Motor neuron (in vitro differentiated cells): Measurements from ENCODE around the gene RBL1. TPM values are rescaled to one million over a fixed set of nuclear protein-coding genes. Genes with fewer than 3 reads are reported as not detected.
"Not testable (repeated sequence)": the region's sequence is repeated elsewhere in the genome, so short reads cannot be mapped to it uniquely, and the experiment has no call there.

Source experiments
- ATAC-seq, 8 experiments: fragments of 200-7000 bp; cut with Tn5 transposase; replicated peaks in 6 of 8; 2 replicates each; pipeline ENCODE4 v1.8.0; 2021; ENCODE audit warnings: mild to moderate bottlenecking in 8 of 8, moderate library complexity in 8 of 8
- H3K27ac ChIP-seq, 2 donors: fragments of 250-450 bp; sonication (Bioruptor Pico); 2 replicates each; pipeline ENCODE4 v1.9.0; 2021; ENCODE audit warnings: antibody characterized with exemption in 2 of 2, mild to moderate bottlenecking in 2 of 2, moderate library complexity in 1 of 2
- H3K4me1 ChIP-seq, 2 donors: fragments of 250-450 bp; sonication (Bioruptor Pico); replicated peaks in 1 of 2; 2 replicates each; pipeline ENCODE4 v1.6.1; 2021; ENCODE audit warnings: antibody characterized with exemption in 2 of 2, mild to moderate bottlenecking in 2 of 2, moderate library complexity in 1 of 2
- H3K4me3 ChIP-seq, 5 donors: fragments of 250-450 bp; sonication (Bioruptor Pico); 2 replicates each; pipeline ENCODE4 v1.9.0; 2021; ENCODE audit warnings: antibody characterized with exemption in 5 of 5, mild to moderate bottlenecking in 5 of 5, moderate library complexity in 4 of 5
- WGBS, 10 experiments: fragments of 450-650 bp; shearing (Covaris generic); methylation state at CpG; one replicate each; pipeline ENCODE4 v1.0.0; 2022; 5-methylcytosine and 5-hydroxymethylcytosine counted together
- in situ Hi-C, 9 experiments: fragments of 400-800 bp; cut with MboI; loops; one replicate each; pipeline ENCODE4 v1.15.0; 2021; ENCODE audit warnings: low sequenced_read_pairs in 9 of 9, low pct_unique_long_range_greater_than_20kb in 2 of 9; ENCODE audit not compliant: unreplicated experiment in 9 of 9
- total RNA-seq, 8 experiments: library from RNA; unstranded; fragments of 300-600 nt; gene quantifications; 2 replicates each; pipeline versions ENCODE4 v1.2.3 to v1.2.4, GENCODE V29; 2022

Gene RBL1
- total RNA-seq, 8 experiments from 2014 or later, result 1.1 to 11.4 (median 5.0) TPM

DNA sequence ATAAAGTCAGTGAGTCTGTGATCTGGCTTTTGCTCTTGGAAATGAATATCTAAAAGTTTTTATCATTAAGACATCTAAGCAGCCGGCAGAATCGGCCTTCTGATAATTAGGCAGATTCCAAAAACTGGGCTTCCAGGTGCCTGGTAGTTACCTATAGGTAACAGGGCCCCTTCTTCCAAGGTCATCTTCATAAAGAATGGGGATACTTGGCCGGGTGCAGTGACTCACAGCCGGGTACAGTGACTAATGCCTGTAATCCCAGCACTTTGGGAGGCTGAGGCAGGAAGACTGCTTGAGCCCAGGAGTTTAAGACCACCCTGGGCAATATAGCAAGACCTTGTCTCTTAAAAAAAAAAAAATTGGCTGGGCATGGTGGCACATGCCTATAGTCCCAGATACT is 12.9 kb upstream of the RBL1 start:
- Histone ChIP-seq H3K27ac (no peak overlapping the region), H3K4me3 (no peak overlapping the region), H3K4me1 (no peaks in the 10 kb centered on the region)
- 80 to 100% (median 91%) methylated on average over 1 to 4 of the region's 4 CpGs; no CpG with 5 or more reads in 1 of the 10 experiments for WGBS, 10 experiments
- in situ Hi-C loops, result no loop called here
- ATAC-seq, result no peak

DNA sequence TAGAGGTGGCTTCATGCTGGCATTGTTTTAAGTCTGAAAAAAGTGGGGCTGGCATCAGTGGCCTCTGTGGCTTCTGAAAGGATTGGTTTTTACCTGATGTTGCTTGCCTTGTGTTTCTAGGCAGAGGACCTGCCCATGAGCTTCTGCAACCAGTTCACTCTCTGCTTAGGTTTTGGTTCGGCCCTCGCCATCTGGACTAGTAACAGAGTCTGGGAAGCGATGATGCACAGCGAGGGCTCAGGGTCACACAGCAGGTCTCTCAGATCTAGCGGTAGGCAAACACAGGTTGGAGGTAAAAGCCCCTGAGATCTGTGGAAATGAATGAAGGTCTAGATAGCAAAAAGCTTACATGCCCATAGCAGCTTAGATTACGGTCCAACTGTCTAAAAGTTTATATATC is 6.8 kb upstream of the RBL1 start:
- no peak for ATAC-seq
- Histone ChIP-seq H3K4me1 (no peaks in the 10 kb centered on the region), H3K27ac (no peak overlapping the region), H3K4me3 (no peak overlapping the region)
- 50 to 100% (median 97%) methylated on average over 1 to 6 of the region's 6 CpGs; no CpG with 5 or more reads in 2 of the 10 experiments for WGBS, 10 experiments
- in situ Hi-C loops, result no loop called here

DNA sequence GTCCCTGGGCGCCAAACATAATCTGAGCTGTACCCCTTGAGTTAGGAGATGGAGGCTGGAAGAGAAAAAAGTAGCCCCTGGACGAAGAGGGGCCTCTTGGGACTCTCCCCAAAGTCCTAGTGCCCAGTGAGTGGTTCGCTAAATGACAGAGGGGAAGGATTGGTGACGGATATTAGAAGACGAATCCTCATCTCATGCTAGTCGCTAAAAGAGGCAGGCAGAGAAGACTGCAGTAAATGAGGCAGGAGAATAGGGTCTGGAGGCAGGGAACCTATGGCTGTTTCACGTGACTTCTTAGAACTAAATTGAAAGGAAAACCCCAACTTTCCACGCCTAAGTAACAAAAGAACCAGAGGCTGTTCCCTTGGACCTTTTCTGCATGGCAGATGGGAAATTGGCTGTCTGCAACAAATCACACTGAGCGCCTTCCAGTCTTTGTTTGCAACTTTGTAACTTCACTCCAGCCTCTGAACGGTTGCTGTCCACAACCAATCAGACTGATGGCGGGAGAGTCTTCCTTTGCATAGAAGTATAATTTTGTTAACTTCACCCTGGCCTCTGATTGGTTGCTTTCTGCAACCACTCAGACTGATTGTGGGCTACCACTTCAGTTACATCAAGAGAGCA is 731 bp upstream of the RBL1 start:
- Histone ChIP-seq H3K4me3 (peak overlapping the region; percentile 81 to 90 (median 86)), H3K4me1 (peaks cover 9% of the 10 kb centered on the region in 2 donors), H3K27ac (peak overlapping the region; percentile 97 to 99)
- 20 to 80% (median 44%) methylated on average over 1 to 7 of the region's 11 CpGs; no CpG with 5 or more reads in 2 of the 10 experiments for WGBS, 10 experiments
- no peak for ATAC-seq
- in situ Hi-C loops, result no loop called here

DNA sequence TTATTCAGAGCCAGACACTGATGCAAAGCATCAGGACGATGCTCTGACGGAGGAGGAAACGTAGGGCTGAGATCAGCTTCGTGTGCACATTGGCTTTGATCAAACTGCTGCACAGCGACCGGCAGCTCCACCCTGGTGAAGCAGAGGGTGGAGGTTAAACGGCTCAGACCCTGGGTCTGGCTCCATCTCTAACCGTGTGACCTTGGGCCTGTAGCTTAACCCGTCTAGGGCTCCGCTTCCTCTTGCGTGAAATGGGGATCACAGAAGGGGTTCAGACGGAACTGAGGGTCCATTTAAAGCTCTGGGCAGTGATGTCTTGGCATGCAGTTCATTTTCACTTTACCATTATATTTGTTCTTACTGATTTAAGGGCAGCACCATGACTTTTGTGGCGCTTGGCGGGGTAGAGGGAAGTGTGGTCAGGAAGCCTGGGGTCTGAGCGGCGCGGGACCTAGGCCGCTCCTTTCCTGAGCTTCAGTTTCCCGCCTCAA is 644 bp downstream of the RBL1 start:
- Histone ChIP-seq H3K4me1 (peaks cover 9% of the 10 kb centered on the region in 2 donors), H3K27ac (no peak overlapping the region), H3K4me3 (peak overlapping the region; percentile 81 to 90 (median 86))
- WGBS, 10 experiments, result 0 to 13% (median 5%) methylated on average over 1 to 9 of the region's 19 CpGs; no CpG with 5 or more reads in 2 of the 10 experiments
- in situ Hi-C loops, result no loop called here
- ATAC-seq, result peak in 5 of 8 experiments; percentile 2 to 17 (median 6)

DNA sequence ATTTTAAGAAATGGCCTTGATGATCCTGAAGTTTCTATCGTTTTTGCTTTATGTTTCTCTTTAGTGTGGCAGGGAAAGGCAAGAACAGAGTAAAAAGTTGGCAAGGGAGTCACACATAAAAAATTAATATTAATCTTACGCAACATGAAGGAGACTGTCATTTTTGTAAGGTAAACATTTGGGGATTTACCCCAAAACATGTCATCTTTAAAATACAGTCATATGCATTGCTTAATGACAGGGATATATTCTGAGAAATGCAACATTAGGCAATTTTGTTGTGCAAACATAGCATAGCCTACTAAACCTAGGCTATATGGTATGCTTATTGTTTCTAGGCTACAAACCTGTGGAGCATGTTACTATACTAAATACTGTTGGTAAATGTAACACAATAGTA is 5.4 kb downstream of the RBL1 start:
- 67 to 100% (median 93%) methylated on average over 1 to 2 of the region's 2 CpGs for WGBS, 10 experiments
- in situ Hi-C loops, result no loop called here

DNA sequence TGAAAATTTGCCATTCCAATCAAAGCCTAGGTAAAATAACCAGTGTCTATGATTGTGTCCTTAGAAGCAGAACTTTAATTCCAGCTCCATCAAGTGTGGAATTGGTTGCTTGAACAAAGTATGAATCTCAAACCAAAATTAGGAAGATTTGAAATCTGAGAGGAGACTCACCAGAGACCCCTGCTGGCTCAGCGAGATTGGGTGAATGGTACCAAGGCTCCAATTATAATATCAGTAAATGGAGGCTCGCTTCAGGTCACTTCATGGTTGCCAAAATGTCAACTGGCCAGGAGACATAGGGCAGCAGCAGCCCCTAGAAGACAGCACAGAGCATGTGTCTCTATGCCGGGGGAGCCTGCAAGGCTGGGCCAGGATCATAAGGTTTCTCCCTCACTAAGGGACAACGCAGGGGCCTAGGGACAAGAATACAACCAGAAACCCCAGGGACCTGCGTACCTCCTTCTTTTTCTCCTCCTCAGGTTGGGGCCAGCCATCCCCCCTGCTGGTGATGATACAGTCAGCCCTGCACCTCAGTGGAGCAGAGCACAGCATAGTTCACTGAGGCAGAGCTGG is 14.0 kb downstream of the RBL1 start:
- Histone ChIP-seq H3K4me1 (no peaks in the 10 kb centered on the region), H3K27ac (no peak overlapping the region), H3K4me3 (no peak overlapping the region)
- peak in 1 of 8 experiments; percentile 33 for ATAC-seq
- 92 to 100% (median 100%) methylated on average over 1 to 3 of the region's 5 CpGs; no CpG with 5 or more reads in 5 of the 10 experiments for WGBS, 10 experiments
- in situ Hi-C loops, result no loop called here

More for the DNA sequence above, 5.4 kb downstream of the RBL1 start:
- ATAC-seq, result no peak
- Histone ChIP-seq H3K4me1 (peaks cover 5% of the 10 kb centered on the region in 2 donors), H3K4me3 (no peak overlapping the region), H3K27ac (no peak overlapping the region)

DNA sequence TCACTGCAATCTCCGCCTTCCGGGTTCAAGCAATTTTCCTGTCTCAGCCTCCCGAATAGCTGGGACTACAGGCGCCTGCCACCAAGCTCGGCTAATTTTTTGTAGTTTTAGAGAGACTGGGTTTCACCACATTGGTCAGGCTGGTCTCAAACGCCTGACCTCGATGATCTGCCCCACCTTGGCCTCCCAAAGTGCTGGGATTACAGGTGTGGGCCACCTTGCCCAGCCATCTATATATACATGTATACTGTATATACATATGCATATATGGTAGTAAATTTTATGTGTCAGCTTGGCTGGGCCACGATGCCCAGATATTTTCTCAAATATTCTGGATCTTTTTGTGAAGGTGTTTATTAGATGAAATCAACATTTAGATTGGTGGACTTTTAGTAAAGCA is 18.8 kb downstream of the RBL1 start:
- in situ Hi-C loops, result no loop called here
- 84 to 100% (median 97%) methylated on average over 1 to 8 of the region's 8 CpGs for WGBS, 10 experiments
- Histone ChIP-seq H3K27ac (no peak overlapping the region), H3K4me1 (no peaks in the 10 kb centered on the region), H3K4me3 (no peak overlapping the region)
- ATAC-seq, result no peak

DNA sequence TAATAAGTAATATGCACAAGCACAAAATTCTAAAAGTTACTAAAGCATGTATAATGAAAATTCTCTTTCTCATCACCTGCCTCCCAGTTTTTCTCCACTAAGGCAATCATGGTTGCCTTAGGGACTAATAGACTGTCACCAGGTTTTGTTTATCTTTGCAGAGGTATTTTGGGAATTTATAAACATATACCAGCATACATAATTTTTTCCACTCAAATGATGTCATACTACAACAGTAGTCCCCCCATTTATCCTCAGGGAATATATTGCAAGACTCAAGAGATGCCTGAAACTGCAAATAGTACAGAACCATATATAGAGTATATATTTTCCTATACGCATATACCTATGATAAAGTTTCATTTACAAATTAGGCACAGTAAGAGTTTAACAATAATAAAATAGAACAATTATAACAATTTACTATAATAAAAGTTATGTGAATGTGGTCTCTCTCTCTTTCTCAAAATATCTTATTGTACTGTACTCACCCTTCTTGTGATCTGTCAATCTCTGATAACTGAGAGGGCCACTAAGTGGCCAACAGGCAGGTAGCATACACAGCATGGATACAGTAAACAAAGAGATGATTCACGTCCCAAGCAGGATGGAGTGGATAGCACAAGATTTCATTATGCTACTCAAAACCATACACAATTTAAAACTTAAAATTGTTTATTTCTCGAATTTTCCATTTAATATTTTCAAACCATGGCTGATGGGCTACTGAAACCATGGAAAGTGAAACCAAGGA is 19.7 kb downstream of the RBL1 start:
- Histone ChIP-seq H3K27ac (no peak overlapping the region), H3K4me3 (no peak overlapping the region), H3K4me1 (no peaks in the 10 kb centered on the region)
- peak in 3 of 8 experiments; percentile 18 to 68 (median 21) for ATAC-seq
- in situ Hi-C loops, result no loop called here
- WGBS, 10 experiments, result 79 to 100% (median 99%) methylated on average over 1 to 3 of the region's 3 CpGs

DNA sequence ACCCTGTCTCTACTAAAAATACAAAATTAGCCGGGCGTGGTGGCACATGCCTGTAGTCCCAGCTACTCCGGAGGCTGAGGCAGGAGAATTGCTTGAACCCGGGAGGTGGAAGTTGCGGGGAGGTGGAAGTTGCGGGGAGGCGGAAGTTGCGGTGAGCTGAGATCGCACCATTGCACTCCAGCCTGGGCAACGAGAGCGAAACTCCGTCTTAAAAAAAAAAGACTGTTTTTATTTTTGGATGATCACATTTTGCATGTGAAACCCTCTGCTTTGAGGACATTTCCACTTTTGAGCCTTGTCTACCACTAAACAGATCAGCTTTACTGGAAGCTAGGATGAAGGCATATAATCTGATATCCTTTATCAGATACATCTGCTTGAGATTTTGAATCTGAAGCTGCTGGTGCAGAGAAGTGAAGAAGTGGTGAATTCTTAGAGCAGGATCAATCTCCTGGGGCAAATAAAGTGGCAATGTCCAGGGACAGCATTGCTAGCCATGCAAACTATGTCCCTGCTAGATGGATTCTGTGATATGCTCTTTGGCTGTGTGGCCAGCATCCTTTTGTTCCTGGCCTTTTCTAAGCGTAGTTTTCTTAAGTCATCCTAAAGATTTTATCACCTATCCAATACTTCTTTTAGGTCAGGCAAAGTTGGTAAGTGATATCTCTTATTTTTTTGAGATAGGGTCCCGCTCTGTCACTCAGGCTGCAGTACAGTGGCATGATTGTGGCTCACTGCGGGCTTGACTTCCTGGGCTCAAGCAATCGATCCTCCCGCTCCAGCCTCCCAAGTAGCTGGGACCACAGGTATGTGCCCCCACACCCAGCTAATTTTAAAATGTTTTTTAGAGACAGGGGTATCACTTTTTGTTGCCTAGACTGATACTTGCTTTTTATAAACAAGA is 23.3 kb downstream of the RBL1 start:
- Histone ChIP-seq H3K27ac (no peak overlapping the region), H3K4me3 (no peak overlapping the region), H3K4me1 (no peaks in the 10 kb centered on the region)
- ATAC-seq, result no peak
- in situ Hi-C loops, result no loop called here
- WGBS, 10 experiments, result 95 to 100% (median 99%) methylated on average over 1 to 12 of the region's 17 CpGs; no CpG with 5 or more reads in 4 of the 10 experiments

DNA sequence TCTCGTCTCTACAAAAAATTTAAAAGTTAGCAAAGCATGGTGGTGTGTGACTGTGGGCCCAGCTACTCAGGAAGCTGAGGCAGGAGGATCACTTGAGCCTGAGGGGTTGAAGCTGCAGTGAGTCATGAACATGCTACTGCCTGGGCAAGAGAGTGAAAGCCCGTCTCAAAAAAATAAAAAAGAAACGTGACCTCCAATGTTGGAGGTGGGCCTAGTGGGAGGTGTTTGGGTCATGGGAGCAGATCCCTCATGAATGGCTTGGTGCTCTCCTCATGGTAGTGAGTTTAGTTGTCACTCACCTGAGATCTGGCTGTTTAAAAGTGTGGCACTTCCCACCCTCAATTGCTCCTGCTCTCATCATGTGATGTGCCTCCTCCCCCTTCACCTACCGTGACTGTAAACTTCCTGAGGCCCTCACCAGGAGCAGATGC is 24.3 kb downstream of the RBL1 start:
- ATAC-seq, result peak in 1 of 8 experiments; percentile 56
- Histone ChIP-seq H3K4me1 (no peaks in the 10 kb centered on the region), H3K4me3 (no peak overlapping the region), H3K27ac (no peak overlapping the region)
- WGBS, 10 experiments, result 0 to 100% (median 89%) methylated on average over 1 to 4 of the region's 4 CpGs; no CpG with 5 or more reads in 1 of the 10 experiments
- in situ Hi-C loops, result no loop called here

DNA sequence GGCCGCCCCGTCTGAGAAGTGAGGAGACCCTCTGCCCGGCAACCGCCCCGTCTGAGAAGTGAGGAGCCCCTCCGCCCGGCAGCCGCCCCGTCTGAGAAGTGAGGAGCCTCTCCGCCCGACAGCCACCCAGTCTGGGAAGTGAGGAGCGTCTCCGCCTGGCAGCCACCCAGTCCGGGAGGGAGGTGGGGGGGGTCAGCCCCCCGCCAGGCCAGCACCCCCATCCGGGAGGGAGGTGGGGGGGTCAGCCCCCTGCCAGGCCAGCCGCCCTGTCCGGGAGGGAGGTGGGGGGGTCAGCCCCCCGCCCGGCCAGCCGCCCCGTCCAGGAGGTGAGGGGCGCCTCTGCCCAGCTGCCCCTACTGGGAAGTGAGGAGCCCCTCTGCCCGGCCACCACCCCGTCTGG is 26.2 kb downstream of the RBL1 start:
- H3K27ac ChIP-seq, H3K4me3 ChIP-seq, ATAC-seq, H3K4me1 ChIP-seq, in situ Hi-C loops: not testable (repeated sequence)
- WGBS, 10 experiments, result no CpG with 5 or more reads among the region's 25 CpGs

DNA sequence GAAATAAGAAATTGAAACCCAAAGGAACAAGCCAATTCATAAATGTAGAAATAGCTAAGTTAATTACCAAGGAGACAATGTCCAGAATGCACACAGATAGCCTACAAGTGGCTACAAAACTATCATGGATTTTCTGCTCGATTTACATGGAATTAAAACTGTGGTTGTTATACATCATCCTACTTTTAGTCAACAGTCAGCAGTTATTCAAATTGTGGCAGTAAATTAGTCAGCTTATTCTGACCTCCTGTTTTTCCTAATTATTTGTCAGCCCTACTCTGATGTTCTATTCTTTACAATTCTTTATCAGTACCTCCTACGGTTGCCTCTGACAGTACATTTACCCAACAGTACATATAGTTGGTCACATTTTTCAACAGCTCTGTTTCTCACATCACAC is 29.6 kb downstream of the RBL1 start:
- 65 to 100% (median 90%) methylated on average over 1 to 2 of the region's 2 CpGs; no CpG with 5 or more reads in 2 of the 10 experiments for WGBS, 10 experiments
- Histone ChIP-seq H3K27ac (no peak overlapping the region), H3K4me1 (no peaks in the 10 kb centered on the region), H3K4me3 (no peak overlapping the region)
- in situ Hi-C loops, result no loop called here
- ATAC-seq, result peak in 1 of 8 experiments; percentile 31
